Neutrophil (primary cell): Measurements from ENCODE around the gene FAM89A.

Source experiments
- H3K27ac ChIP-seq: fragments of 200-600 bp; sonication (generic); 2 replicates; pipeline ENCODE4 v1.5.1; 2016; ENCODE audit warnings: mild to moderate bottlenecking, moderate library complexity
- H3K27me3 ChIP-seq: fragments of 200-600 bp; sonication (generic); 2 replicates; pipeline ENCODE4 v1.6.0; 2016; ENCODE audit warnings: mild to moderate bottlenecking
- H3K36me3 ChIP-seq: fragments of 200-600 bp; sonication (generic); 2 replicates; pipeline ENCODE4 v1.5.1; 2017
- H3K4me1 ChIP-seq, 2 experiments: fragments of 200-600 bp in 1 of 2; sonication (generic) in 1 of 2; 1 replicate in 1 of 2; 2 replicates in 1 of 2; pipeline versions ENCODE4 v1.5.1 to v1.6.1; 2013 to 2016; ENCODE audit warnings: low read depth in 1 of 2, low read length in 1 of 2, mild to moderate bottlenecking in 1 of 2, moderate library complexity in 1 of 2; ENCODE audit not compliant: control insufficient read depth in 1 of 2, insufficient read depth in 1 of 2
- H3K4me3 ChIP-seq, 2 experiments: fragments of 200-600 bp in 1 of 2; sonication (generic) in 1 of 2; 1 replicate in 1 of 2; 2 replicates in 1 of 2; pipeline ENCODE4 v1.5.1; 2013 to 2016; ENCODE audit warnings: low read depth in 1 of 2, low read length in 1 of 2, mild to moderate bottlenecking in 1 of 2, moderate library complexity in 1 of 2
- H3K9me3 ChIP-seq: fragments of 200-600 bp; sonication (generic); 2 replicates; pipeline ENCODE4 v1.5.1; 2016
- CTCF ChIP-seq: fragments of 200-600 bp; sonication (generic); IDR thresholded peaks from 2 replicates; pipeline ENCODE4 v1.5.1; 2016; ENCODE audit warnings: antibody characterized with exemption

The FAM89A gene

GRCh38 chr1:231019711-231020110 lies 20.3 kb downstream of the FAM89A start:
- Histone ChIP-seq H3K9me3 (no peaks in the 10 kb centered on the region), H3K27ac (no peak overlapping the region), H3K4me3 (no peak overlapping the region), H3K27me3 (peaks cover 6% of the 10 kb centered on the region), H3K4me1 (peaks cover 0 to 12% of the 10 kb centered on the region in 2 experiments), H3K36me3 (no peaks in the 10 kb centered on the region)
- no peak for TF ChIP-seq CTCF

DNA sequence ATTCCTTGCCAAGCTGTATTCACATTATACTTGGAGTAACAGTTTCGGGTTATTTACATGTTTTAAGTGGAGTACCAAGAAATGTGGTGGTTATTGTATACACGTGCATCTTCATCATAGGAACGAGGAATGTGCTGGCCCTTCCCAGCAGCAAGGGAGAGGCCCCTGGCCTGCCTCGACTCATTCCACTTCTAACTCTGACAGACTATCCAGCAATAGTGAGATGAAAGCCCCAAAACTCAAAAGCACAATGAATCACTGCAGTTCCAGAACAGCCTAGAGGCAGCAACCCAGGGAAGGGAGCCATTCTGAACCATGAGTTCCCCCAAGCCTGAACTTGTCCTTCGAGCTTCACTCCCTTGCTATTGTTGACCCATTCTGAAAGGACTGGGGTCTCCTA lies 23.1 kb downstream of the FAM89A start:
- no peak for TF ChIP-seq CTCF
- Histone ChIP-seq H3K4me3 (no peak overlapping the region), H3K27ac (no peak overlapping the region), H3K4me1 (peaks cover 0 to 12% of the 10 kb centered on the region in 2 experiments), H3K9me3 (no peaks in the 10 kb centered on the region), H3K27me3 (peaks cover 21% of the 10 kb centered on the region), H3K36me3 (no peaks in the 10 kb centered on the region)

- Histone ChIP-seq H3K27me3 (peaks cover 28% of the 10 kb centered on the region), H3K4me3 (no peak overlapping the region), H3K27ac (no peak overlapping the region), H3K4me1 (peaks cover 0 to 12% of the 10 kb centered on the region in 2 experiments), H3K36me3 (no peaks in the 10 kb centered on the region), H3K9me3 (no peaks in the 10 kb centered on the region)
- TF ChIP-seq CTCF = no peak
These were observed 23.8 kb downstream of the FAM89A start for GRCh38 chr1:231016234-231016633.

- Histone ChIP-seq H3K27ac (no peak overlapping the region), H3K9me3 (no peaks in the 10 kb centered on the region), H3K4me3 (no peak overlapping the region), H3K36me3 (no peaks in the 10 kb centered on the region), H3K4me1 (no peaks in the 10 kb centered on the region), H3K27me3 (peaks cover 23% of the 10 kb centered on the region)
- no peak for TF ChIP-seq CTCF
These were observed 26.6 kb downstream of the FAM89A start for GRCh38 chr1:231013391-231014015.

DNA sequence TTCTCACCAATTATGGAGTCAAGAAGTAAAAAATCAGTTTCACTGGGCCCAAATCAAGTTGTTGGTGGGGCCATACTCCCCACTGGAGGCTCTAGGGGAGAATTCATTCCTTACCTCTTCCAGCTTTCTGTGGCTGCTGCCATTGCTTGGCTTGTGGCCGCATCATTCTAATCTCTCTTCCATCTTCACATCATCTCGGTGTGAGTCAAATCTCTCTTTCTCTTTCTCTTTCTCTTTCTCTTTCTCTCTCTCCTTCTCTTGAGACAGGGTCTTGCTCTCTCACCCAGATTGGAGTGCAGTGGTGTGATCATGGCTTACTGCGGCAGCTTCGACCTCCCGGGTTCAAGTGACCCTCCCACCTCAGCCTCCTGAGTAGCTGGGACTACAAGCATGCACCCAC lies 28.1 kb downstream of the FAM89A start:
- Histone ChIP-seq H3K27me3 (peaks cover 23% of the 10 kb centered on the region), H3K4me3 (no peak overlapping the region), H3K36me3 (no peaks in the 10 kb centered on the region), H3K9me3 (no peaks in the 10 kb centered on the region), H3K27ac (no peak overlapping the region), H3K4me1 (no peaks in the 10 kb centered on the region)
- TF ChIP-seq CTCF = no peak
